Panc1 (cell line): ENCODE measurements around the gene DCAF17. TPM values are rescaled to one million over a fixed set of nuclear protein-coding genes. Genes with fewer than 3 reads are reported as not detected.
"Not testable (repeated sequence)": the region's sequence is repeated elsewhere in the genome, so short reads cannot be mapped to it uniquely, and the experiment has no call there.

ENCODE experiments used
- ATAC-seq: fragments of 200-7000 bp; cut with Tn5 transposase; 2 replicates; pipeline ENCODE4 v1.9.1; 2020; ENCODE audit warnings: mild to moderate bottlenecking, moderate library complexity
- BruUV-seq: library from RNA; stranded (reverse); fragments of 400-500 nt; replicated peaks from 2 replicates; lab custom pipeline; 2021; lab: Mats Ljungman, UMichigan
- CTCF ChIA-PET: fragments of 300-600 bp; sonication (Branson Sonifier 250); formaldehyde crosslinking; loops from one replicate; lab custom pipeline; 2022; ENCODE audit warnings: antibody characterized with exemption; lab: Charles Lee
- POLR2A ChIA-PET: fragments of 300-600 bp; sonication (Branson Sonifier 250); formaldehyde crosslinking; loops from one replicate; lab custom pipeline; 2022; ENCODE audit warnings: antibody characterized with exemption; lab: Charles Lee
- DNase-seq: peaks from one replicate; pipeline ENCODE4 v3.0.0-alpha.2; 2010; ENCODE audit warnings: low read depth, low spot score
- H3K27ac ChIP-seq: 2 replicates; pipeline ENCODE4 v1.5.1; 2011; ENCODE audit warnings: mild to moderate bottlenecking, low read length, inconsistent platforms
- H3K27me3 ChIP-seq: fragments of 200-500 bp; sonication (Bioruptor generic); 2 replicates; pipeline ENCODE4 v1.6.0; 2014; ENCODE audit warnings: low read length, inconsistent platforms; ENCODE audit not compliant: control insufficient read depth, insufficient read depth
- H3K36me3 ChIP-seq: fragments of 200-500 bp; sonication (Bioruptor generic); 2 replicates; pipeline ENCODE4 v1.5.1; 2014; ENCODE audit warnings: inconsistent platforms, mild to moderate bottlenecking, low read length, moderate library complexity; ENCODE audit not compliant: control insufficient read depth, insufficient read depth
- H3K4me1 ChIP-seq: 2 replicates; pipeline ENCODE4 v1.5.1; 2011; ENCODE audit warnings: inconsistent platforms, mild to moderate bottlenecking, low read length, moderate library complexity; ENCODE audit not compliant: control insufficient read depth, insufficient read depth
- H3K4me3 ChIP-seq, 2 experiments: 2 replicates each; pipeline ENCODE4 v1.5.1; 2011 to 2012; ENCODE audit warnings: low read depth in 2 of 2, low read length in 2 of 2, mild to moderate bottlenecking in 2 of 2, inconsistent platforms in 1 of 2, moderate library complexity in 1 of 2
- H3K9me3 ChIP-seq: fragments of 200-500 bp; sonication (Bioruptor generic); 2 replicates; pipeline ENCODE4 v1.5.1; 2014; ENCODE audit warnings: low read depth, mild to moderate bottlenecking, inconsistent platforms, low read length, moderate library complexity; ENCODE audit not compliant: control insufficient read depth, insufficient read depth
- POLR2AphosphoS5 ChIP-seq: IDR thresholded peaks from 2 replicates; pipeline ENCODE4 v1.6.1; 2012; ENCODE audit warnings: mild to moderate bottlenecking, low read depth, low read length, moderate library complexity
- SIN3A ChIP-seq: IDR thresholded peaks from 2 replicates; pipeline ENCODE4 v1.6.1; 2012; ENCODE audit warnings: low read depth, mild to moderate bottlenecking, low read length, moderate library complexity, borderline replicate concordance; ENCODE audit not compliant: insufficient read depth
- TCF7L2 ChIP-seq: IDR thresholded peaks from 2 replicates; pipeline ENCODE4 v1.6.1; 2011; ENCODE audit warnings: mild to moderate bottlenecking, low read depth, low read length, inconsistent platforms
- in situ Hi-C: cut with HindIII; loops from 2 replicates; pipeline ENCODE4 v1.10.0; 2016; ENCODE audit warnings: low sequenced_read_pairs, low pct_unique_long_range_greater_than_20kb
- intact Hi-C: fragments of 100-400 bp; cut with micrococcal nuclease; formaldehyde crosslinking; loops from one replicate; pipeline ENCODE4 v1.10.0; 2022; ENCODE audit not compliant: unreplicated experiment
- total RNA-seq: library from RNA; stranded (reverse); gene quantifications from one replicate; pipeline ENCODE4 v1.2.1, GENCODE V29; 2021; ENCODE audit not compliant: unreplicated experiment
- TF ChIP-seq, protein P1 (sequence below), 2 experiments: IDR thresholded peaks; 2 replicates each; pipeline ENCODE4 v1.6.1; 2011 to 2012; ENCODE audit warnings: low read depth in 2 of 2, control low read depth in 1 of 2, low read length in 1 of 2, mild to moderate bottlenecking in 1 of 2, moderate library complexity in 1 of 2; ENCODE audit not compliant: insufficient read depth in 1 of 2
- TF ChIP-seq, protein P2 (sequence below): fragments of 450-650 bp; IDR thresholded peaks from 2 replicates; pipeline ENCODE4 v1.5.1; 2017; ENCODE audit warnings: mild to moderate bottlenecking

The DCAF17 gene
- total RNA-seq, 1 experiment from 2014 or later, result 19.0 TPM

DNA sequence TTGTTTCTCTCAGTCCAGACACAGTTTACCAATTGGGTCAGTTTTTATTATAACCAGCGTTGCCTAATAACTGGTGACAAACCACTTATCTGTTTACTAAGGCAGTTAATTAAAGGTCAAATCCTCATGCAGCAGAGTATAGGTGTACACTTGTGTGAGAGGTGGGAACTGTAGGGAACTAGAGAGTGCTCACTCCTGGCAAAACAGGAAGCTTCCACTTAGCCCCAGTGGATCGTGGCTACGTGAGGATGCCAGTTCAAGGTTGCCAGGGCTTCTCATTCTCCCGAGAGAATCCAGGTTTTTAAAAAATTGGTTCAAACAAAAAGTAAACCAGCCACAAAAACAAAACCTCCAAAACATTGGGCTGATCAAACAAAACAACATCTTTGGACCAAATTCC is 96.4 kb downstream of the DCAF17 start:
- in situ Hi-C loops (no loop called here), intact Hi-C loops (no loop called here)
- no TSS peak for BruUV-seq
- no peak overlapping the region for H3K27ac ChIP-seq
- POLR2A ChIA-PET, result no interaction called here
- DNase-seq, result no peak
- TF ChIP-seq SIN3A, result no peak
- TF ChIP-seq, protein P1, sequence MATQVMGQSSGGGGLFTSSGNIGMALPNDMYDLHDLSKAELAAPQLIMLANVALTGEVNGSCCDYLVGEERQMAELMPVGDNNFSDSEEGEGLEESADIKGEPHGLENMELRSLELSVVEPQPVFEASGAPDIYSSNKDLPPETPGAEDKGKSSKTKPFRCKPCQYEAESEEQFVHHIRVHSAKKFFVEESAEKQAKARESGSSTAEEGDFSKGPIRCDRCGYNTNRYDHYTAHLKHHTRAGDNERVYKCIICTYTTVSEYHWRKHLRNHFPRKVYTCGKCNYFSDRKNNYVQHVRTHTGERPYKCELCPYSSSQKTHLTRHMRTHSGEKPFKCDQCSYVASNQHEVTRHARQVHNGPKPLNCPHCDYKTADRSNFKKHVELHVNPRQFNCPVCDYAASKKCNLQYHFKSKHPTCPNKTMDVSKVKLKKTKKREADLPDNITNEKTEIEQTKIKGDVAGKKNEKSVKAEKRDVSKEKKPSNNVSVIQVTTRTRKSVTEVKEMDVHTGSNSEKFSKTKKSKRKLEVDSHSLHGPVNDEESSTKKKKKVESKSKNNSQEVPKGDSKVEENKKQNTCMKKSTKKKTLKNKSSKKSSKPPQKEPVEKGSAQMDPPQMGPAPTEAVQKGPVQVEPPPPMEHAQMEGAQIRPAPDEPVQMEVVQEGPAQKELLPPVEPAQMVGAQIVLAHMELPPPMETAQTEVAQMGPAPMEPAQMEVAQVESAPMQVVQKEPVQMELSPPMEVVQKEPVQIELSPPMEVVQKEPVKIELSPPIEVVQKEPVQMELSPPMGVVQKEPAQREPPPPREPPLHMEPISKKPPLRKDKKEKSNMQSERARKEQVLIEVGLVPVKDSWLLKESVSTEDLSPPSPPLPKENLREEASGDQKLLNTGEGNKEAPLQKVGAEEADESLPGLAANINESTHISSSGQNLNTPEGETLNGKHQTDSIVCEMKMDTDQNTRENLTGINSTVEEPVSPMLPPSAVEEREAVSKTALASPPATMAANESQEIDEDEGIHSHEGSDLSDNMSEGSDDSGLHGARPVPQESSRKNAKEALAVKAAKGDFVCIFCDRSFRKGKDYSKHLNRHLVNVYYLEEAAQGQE (IDR thresholded peaks at IDR 0.05; ENCODE audit: insufficient read depth in 1 of 2, low read depth in 2 of 2, low read length in 1 of 2), result no peak
- TF ChIP-seq, protein P2, sequence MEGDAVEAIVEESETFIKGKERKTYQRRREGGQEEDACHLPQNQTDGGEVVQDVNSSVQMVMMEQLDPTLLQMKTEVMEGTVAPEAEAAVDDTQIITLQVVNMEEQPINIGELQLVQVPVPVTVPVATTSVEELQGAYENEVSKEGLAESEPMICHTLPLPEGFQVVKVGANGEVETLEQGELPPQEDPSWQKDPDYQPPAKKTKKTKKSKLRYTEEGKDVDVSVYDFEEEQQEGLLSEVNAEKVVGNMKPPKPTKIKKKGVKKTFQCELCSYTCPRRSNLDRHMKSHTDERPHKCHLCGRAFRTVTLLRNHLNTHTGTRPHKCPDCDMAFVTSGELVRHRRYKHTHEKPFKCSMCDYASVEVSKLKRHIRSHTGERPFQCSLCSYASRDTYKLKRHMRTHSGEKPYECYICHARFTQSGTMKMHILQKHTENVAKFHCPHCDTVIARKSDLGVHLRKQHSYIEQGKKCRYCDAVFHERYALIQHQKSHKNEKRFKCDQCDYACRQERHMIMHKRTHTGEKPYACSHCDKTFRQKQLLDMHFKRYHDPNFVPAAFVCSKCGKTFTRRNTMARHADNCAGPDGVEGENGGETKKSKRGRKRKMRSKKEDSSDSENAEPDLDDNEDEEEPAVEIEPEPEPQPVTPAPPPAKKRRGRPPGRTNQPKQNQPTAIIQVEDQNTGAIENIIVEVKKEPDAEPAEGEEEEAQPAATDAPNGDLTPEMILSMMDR, result no peak
- no peak for TF ChIP-seq POLR2AphosphoS5
- no peak for TF ChIP-seq TCF7L2
- H3K27me3 ChIP-seq, result peaks cover 46% of the 10 kb centered on the region
- ATAC-seq, result no peak
- CTCF ChIA-PET, result interaction anchor here (0.5 kb wide), 1 partner anchor 295 kb away, joined by 7 read pairs; no protein-coding TSS in a partner anchor
- H3K4me1 ChIP-seq, result no peaks in the 10 kb centered on the region
- H3K4me3 ChIP-seq, result no peak overlapping the region
- H3K9me3 ChIP-seq, result no peaks in the 10 kb centered on the region
- no peaks in the 10 kb centered on the region for H3K36me3 ChIP-seq

DNA sequence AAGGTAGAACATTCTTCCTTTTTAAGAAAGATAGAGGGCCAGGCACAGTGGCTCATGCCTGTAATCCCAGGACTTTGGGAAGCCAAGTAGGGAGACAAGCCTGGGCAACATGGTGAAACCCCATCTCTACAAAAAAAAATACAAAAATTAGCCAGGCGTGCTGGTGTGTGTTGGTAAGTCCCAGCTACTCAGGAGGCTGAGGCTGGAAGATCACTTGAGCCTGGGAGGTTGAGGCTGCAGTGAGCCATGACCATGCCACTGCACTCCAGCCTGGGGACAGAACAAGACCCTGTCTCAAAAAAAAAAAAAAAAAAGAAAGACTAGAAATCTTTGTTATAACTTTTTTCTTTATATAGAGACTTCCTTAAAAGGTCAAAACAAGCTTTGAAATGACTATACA is 96.8 kb downstream of the DCAF17 start:
- BruUV-seq, H3K27ac ChIP-seq, H3K36me3 ChIP-seq, DNase-seq, H3K9me3 ChIP-seq, intact Hi-C loops, H3K4me3 ChIP-seq, ATAC-seq, in situ Hi-C loops, POLR2A ChIA-PET, H3K4me1 ChIP-seq: not testable (repeated sequence)
- peaks cover 45% of the 10 kb centered on the region for H3K27me3 ChIP-seq
- CTCF ChIA-PET, result interaction anchor here (0.6 to 1.5 kb wide), 3 partner anchors 11 to 120 kb away, joined by 4 to 10 read pairs (median 5); no protein-coding TSS in a partner anchor

DNA sequence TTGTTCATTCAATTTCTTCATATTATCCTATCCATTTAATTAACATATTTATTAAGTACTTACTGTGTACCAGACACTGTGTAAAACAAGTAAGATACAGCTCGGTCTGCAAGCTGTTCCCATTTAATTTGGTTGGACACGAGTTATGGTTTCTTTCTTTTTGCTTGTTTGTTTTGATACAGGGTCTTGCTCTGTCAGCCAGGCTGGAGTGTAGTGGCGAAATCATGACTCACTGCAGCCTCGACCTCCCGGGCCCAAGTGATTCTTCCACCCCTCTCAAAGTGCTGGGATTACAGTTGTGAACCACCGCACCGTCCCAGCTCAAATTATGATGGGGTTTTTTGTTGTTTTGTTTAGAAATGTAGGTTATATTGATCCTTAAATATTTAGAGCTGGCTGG is 97.3 kb downstream of the DCAF17 start:
- ChIA-PET CTCF (interaction anchor here (0.6 to 1.5 kb wide), 3 partner anchors 10 to 120 kb away, joined by 4 to 10 read pairs (median 5); no protein-coding TSS in a partner anchor), POLR2A (no interaction called here)
- Histone ChIP-seq H3K27ac (no peak overlapping the region), H3K27me3 (peaks cover 44% of the 10 kb centered on the region), H3K9me3 (no peaks in the 10 kb centered on the region), H3K4me3 (no peak overlapping the region), H3K36me3 (no peaks in the 10 kb centered on the region), H3K4me1 (no peaks in the 10 kb centered on the region)
- intact Hi-C loops, result no loop called here
- DNase-seq, result no peak
- ATAC-seq, result no peak
- BruUV-seq, result no TSS peak
- in situ Hi-C loops, result no loop called here
- TF ChIP-seq POLR2AphosphoS5, result no peak
- no peak for TF ChIP-seq TCF7L2
- TF ChIP-seq, protein P2, result no peak
- no peak for TF ChIP-seq SIN3A
- TF ChIP-seq, protein P1 (IDR thresholded peaks at IDR 0.05; ENCODE audit: insufficient read depth in 1 of 2, low read depth in 2 of 2, low read length in 1 of 2), result no peak
